GM18508 (cell line): ENCODE measurements around the gene C1orf159.
"Not testable (repeated sequence)": the region's sequence is repeated elsewhere in the genome, so short reads cannot be mapped to it uniquely, and the experiment has no call there.

Experiments
- ATAC-seq: cut with Tn5 transposase; IDR thresholded peaks from one replicate; pipeline ENCODE4 v1.9.1; 2021; ENCODE audit warnings: moderate number of reproducible peaks; ENCODE audit not compliant: insufficient read depth, unreplicated experiment

Gene C1orf159

DNA sequence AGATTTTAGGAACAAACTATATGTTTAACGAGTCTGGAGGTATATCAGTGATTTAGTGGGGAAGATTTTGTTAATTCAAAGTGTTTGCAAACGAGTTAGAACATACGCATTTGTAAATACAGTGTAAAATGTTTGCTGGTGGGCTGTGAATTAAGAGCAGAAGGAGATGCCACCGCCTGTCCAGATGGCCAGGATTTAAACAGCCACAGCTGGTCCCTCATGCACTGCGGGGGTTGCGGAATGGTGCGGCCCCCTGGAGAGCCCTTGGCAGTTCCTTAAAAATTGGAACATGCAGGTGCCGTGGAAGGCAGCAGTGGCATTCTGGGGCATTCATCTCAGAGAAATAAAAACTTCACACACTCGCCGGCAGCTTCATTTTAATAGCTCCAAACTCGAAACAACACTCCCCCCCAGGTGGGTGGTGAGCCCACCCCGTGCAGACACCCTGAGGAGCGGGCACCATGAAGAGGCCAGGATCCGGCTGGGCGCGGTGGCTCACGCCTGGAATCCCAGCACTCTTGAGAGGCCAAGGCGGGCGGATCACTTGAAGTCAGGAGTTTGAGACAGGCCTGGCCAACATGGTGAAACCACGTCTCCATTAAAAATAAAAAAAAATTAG is 3.5 kb upstream of the C1orf159 start:
- no peak for ATAC-seq

DNA sequence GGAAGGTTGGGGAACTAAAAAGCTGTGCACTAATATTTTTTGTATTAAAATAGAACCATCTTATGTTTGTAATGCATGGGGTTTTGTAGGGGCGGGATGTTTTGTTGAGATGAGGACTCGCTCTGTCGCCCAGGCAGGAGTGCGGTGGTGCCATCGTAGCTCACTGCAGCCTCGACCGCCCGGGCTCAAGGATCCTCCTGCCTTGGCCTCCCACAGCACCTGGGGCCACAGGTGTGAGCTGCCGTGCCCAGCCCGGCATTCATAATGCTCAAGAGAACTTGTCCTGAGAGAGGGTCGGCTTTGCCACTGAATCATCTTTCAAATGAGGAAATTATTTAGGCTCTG is 3.0 kb upstream of the C1orf159 start:
- ATAC-seq: no peak

DNA sequence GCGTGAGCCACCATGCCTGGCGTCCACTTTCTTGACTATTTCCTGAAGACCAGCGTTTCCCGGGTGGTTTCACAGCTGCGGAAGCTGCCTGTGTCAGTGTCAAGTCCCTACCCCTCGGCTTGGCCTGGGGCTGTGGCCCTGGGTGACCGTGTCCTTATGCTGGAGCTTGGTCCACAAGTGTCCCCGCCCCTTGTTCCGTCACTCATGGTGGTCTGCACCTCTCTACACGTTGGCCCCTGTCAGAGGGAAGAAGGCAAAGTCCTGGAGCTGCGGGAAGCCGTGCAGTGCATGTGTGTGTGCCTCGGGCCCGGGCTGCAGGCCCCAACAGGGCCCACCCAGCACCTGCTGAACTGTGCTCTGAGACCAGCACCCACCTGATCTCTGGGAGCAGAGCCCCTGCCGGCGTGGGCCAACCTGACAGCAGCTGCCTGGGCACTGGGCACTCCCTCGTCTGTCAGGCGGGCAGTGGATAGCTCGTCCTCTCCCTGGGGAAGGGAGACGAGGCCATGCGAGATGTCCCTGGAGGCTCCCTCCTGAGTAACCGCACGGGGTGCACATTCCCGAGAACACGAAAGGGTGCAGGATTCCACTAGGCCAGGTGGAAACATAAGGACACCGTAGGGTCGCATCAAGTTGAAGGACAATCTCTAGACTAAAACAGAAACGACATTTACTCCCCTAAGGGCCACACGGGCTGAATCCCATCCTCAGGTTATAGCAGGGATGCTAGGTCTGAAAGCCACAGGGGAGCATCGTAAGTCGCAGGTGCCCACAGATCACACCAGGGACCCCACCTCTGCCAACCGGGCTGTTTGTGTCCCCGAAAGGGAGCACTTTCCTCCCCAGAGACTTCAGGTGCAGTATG is 2.4 kb upstream of the C1orf159 start:
- ATAC-seq: no peak

DNA sequence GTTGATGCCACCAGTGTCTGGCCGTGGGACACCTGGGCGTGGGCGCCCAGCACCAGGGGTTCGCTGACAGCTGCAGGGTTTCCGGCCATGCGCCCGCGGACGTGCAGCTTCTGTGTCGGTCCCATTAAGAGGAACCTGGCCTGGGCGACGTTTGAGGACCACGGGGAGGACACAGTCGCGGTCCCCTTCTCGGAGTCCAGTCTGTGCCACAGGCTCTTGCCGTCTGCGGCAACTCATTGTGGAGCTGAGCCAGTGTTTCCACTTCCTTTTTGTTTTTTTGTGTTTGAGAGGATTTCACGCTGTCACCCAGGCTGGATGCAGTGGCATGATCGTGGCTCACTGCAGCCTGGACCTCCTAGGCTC is 1.6 kb upstream of the C1orf159 start:
- no peak for ATAC-seq

DNA sequence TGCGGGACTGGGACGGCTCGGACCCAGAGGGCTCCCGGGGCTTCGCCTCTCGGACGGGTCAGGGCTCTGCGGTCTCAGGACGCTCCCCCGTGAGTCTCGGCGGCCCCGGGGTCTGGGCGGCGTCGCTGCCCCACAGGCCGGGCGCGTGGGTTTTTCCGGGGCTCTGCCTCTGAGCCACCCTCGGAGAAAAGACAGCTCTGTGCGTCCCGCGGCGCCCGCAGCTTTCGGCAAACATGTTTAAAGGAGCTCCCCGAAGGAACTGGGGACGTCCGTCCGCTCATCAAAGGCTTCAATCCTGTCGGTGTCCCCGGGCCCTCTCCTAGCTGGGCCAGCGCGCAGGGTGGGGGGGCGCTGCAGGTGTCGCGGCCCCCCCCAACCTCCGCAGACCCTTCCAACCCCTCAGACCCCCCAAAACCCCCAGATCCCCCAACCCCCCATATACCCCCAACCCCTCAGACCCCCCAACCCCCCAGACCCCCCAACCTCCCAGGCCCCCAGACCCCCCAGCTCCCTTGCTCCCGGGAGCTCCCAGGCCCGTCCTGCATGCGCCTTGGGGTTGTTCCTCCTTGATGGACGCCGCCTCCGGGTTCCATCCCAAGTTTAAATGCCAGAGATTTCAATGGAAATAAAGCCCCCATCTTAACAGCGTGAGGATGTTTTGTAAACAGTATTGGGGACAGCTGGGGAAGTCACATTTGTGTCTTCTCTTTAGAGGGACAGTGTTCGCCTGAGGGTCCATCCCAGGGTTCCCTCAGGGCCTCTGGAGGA is 996 bp upstream of the C1orf159 start:
- no peak for ATAC-seq

DNA sequence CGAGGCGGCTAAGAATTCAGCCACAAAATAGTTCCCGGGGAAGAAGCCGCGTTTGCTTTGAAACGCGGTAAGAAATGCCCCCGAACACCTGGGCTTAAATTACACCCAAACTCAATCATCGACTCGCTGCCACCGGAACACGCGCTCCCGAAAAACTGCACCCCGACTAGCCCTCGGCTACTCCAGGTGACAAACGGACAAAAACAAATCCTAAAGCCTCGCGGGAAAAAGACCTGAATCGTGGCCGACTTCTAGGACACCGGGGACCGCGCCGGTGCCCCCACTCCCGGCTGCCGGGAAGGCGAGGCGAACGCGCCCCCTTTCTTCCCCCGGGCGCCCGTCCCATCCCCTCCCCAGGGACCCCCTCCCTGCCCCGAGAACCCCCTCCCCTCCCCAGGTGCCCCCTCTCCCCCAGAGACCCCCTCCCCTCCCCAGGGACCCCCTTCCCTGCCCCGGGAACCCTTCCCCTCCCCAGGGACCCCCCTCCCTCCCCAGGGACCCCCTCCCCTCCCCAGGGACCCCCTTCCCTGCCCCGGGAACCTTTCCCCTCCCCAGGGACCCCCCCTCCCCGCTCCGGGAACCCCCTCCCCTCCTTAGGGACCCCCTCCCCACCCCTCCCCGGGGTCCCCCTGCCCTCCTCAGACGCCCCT is 628 bp downstream of the C1orf159 start:
- ATAC-seq: no peak

DNA sequence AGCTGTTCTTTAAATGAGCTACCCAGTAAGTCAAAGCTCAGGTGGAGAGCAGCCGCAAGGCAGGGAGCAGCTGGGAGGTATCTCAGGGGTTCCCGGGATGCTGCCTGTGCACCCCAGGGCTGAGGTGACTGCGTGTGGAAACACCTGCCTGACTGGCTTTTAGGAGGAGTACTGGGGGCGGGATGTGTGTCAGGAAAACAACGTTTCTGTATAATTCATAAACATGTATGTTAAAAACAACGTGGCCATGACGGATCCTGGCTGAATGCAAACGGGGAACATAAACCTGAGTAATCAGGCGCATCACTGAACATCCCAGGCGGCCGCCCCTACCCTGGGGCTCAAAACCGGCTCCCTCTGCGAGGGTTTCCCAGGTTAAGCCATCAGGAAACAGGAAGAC is 1.5 kb downstream of the C1orf159 start:
- ATAC-seq: no peak

DNA sequence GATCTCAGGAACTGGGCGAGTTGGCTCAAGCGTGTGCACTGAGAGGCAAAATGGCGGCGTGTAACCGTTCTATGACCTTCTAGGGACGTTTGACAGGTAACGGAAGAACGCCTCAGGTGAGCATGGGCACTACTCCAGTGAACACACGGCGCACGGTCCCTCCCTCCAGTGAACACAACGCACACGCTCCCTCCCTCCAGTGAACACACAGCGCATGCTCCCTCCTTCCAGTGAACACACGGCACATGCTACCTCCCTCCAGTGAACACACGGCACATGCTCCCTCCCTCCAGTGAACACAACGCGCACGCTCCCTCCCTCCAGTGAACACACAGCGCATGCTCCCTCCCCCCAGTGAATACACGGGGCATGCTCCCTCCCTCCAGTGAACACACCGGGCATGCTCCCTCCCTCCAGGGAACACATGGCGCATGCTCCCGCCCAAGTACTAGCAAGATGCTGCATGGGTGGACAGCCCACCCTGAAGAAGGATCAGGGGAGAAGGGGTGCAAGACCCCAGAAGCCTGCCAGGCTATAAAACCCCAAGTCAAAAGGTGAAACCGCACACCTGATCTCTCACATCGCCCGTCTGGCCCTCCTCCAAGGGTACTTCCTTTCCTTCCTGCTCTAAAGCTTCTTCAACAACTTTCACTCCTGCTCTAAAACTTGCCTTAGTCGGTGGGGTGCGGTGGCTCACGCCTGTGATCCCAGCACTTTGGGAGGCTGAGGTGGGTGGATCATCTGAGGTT is 3.5 kb downstream of the C1orf159 start:
- ATAC-seq: no peak

DNA sequence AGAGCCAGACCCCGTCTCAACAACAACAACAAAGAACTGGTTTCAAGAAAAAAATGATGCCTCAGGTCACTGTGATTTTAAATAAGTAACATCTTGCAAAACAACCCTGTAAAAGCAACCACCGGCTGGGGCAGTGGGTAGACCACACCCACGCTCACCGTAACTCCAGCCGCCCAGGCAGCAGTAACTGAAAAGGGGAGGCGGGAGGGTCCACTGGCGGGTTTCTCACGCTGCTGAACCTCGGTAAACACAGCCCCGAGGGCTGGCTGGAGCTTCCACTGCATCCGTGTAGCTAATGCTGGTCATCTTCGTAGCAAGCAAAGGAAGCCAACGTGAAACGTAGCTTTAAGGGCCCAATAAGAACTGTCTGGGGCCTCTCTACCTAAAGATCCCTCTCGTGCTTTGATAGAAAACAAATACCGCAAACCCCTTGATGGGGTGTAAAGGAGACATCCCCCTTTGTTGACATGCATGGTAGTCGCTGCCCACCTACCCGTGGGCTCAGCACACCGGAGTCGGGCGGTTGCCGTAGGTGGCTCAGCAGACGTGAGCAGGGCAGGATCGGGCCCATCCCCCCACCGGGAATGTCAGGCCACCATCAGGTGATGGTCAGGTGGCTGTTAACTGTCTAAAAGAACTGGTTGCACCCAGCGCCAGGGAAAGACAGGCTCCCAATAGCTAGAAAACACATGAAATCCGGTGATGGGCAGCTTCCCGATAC is 4.2 kb downstream of the C1orf159 start:
- ATAC-seq: no peak

DNA sequence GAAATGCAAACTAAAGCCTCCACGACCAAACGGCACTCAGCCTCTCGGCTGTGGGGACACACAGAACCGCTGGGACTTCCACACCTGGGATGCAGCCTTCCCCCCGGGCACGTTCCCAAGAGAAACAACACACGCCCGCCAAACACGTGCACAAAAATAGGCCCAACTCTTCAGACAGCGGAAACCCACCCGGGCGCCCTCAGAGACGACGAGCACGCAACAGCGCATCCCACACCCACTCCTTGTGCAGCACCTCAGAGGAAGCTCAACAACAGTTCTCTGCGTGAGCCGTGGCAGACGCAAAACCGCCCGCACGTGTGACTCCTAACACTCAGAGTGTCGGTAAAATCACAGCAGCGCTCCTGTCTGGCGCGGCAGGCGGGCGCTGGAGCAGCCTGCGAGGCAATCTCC is 5.3 kb downstream of the C1orf159 start:
- no peak for ATAC-seq

DNA sequence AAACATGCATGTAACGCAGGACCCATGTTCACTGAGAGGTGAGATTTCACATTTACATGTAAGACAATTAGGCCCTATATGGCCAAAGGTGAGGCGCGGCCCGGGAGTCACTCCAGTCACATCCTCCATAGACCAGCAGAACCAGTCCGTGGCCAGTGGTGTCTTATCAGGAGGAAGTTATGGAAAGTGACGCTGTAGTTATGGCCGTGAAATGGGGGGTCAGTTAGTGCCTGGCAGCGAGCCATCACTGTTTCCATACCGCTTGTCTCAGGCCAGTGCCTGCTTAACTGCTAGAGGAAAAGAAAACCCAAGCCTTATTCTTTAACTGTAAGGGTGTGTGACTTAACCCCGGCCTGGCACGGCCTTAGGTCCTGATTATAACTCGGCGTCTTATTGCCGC is 6.1 kb downstream of the C1orf159 start:
- ATAC-seq: no peak

DNA sequence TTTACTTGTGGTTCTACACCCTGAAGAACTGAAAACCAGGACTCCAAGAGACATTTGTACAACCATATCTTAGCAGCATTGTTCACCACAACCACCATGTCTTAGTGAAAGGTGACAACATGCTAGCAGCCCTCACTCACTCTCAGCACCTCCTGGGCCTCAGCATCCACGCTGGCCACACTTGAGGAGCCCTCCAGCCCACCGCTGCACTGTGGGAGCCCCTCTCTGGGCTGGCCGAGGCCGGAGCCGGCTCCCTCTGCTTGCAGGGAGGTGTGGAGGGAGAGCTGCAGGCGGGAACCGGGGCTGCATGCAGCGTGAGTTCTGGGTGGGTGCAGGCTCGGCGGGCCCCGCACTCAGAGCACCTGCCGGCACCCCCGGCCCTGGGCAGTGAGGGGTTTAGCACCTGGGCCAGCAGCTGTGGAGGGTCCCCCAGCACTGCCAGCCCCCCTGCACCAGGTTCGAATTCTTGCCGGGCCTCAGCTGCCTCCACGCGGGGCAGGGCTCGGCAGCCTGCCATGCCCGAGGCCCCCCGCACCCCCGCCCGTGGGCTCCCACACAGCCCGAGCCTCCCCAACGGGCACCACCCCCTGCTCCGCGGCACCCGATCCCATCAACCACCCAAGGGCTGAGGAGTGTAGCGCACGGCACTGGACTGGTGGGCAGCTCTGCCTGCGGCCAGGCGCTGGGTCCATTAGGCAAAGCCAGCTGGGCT is 9.2 kb downstream of the C1orf159 start:
- ATAC-seq: no peak

DNA sequence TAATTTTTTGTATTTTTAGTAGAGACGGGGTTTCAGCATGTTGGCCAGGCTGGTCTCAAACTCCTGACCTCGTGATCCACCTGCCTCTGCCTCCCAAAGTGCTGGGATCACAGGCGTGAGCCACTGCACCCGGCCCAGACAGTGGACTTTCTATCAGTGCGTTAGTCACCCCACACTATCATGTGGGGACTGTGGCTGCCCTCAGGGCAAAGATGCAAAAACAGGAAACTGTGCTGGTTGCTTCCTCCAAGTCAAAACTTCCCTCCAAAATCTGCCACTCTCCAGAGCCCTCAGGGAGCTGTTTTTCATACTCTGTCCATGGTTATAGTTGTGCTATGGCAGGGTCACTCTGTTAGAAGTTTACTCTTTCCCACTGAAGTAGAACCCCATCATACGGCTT is 11.7 kb downstream of the C1orf159 start:
- not testable (repeated sequence) for ATAC-seq

DNA sequence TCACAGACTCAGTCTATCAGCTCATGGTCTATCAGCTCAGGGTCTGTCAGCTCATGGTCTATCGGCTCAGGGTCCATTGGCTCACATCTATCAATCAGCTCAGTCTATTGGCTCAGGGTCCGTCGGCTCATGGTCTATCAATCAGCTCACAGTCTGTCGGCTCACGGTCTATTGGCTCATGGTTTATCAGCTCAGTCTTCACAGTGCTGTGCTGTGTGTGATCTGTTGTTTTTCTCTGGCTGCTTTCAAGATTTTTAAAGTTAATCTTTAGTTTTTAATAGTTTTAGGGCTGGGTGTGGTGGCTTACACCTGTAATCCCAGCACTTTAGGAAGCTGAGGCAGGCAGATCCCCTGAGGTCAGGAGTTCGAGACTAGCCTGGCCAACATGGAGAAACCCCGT is 14.4 kb downstream of the C1orf159 start:
- ATAC-seq: no peak

DNA sequence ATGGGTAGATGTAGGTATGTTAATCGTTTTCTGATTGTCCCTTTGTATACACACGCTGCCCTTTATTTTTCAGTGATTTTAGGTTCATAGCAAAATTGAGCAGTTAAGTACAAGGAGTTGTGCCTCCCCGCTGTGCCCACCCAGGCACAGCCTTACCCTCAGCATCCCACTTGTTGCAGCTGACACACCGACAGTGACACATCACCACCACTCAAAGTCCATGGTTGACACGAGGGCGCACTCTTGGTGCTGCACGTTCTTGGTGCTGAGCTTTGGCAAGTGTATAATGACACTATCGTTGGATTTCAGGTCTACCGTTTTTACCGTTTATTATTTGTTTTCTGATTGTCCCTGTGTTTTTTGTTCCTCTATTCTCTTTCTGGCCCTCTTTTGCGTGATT is 15.6 kb downstream of the C1orf159 start:
- ATAC-seq: no peak

DNA sequence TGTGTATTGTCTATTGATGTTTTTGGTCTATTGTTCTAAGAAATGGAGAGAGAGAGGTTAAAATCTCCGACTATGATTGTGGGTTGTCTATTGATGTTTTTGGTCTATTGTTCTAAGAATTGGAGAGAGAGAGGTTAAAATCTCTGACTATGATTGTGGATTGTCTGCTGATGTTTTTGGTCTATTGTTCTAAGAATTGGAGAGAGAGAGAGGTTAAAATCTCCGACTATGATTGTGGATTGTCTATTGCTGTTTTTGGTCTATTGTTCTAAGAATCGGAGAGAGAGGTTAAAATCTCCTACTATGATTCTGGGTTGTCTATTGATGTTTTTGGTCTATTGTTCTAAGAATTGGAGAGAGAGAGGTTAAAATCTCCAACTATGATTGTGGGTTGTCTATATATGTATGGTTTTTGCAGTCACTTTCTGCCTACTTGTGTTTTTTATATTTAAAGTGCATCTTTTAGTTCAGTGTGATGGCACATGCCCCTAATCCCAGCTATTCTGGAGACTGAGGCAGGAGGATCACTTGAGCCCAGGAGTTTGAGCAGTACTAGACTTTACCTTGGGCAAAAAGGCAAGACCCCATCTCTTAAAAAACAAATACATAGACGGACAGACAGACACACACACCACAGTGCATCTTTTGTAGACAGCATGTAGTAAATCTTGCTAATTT is 16.2 kb downstream of the C1orf159 start:
- no peak for ATAC-seq

DNA sequence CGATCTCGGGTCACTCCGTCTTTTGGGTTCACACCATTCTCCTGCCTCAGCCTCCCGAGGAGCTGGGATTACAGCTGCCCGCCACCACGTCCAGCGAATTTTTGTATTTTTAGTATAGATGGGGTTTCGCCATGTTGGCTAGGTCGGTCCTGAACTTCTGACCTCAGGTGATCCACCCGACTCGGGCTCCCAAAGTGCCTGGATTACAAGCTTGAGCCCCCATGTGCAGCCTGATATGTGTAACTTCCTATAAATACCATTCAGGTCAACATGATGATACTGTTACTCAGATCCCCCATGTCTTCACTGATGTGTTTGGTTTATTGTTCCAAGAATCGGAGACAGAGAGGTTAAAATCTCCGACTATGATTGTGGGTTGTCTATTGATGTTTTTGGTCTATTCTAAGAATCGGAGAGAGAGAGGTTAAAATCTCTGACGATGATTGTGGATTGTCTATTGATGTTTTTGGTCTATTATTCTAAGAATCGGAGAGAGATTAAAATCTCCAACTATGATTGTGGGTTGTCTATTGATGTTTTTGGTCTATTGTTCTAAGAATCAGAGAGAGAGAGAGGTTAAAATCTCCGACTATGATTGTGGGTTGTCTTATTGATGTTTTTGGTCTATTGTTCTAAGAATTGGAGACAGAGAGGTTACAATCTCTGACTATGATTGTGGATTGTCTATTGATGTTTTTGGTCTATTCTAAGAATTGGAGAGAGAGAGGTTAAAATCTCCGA is 17.0 kb downstream of the C1orf159 start:
- no peak for ATAC-seq

DNA sequence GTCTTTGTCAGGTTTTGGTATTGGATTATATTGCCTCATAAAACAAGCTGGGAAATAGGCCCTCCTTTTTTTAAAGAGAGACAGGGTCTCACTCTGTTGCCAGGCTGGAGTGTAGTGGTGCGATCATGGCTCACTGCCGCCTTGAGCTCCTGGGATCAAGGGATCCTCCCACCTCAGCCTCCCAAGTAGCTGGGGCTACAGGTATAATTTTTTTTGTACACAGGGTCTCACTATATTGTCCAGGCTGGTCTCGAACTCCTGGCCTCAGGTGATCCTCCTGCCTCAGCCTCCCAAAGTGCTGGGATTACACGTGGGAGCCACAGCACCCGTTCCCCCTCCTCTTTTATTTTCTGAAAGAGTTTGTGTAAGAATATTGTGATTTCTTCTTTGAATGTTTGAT is 19.8 kb downstream of the C1orf159 start:
- ATAC-seq: not testable (repeated sequence)
